ENCODE data around the gene PRAMEF5.
"Not testable (repeated sequence)": the region's sequence is repeated elsewhere in the genome, so short reads cannot be mapped to it uniquely, and the experiment has no call there.

Gene PRAMEF5

GRCh38 chr1:13253898-13254297 lies at the start of gene PRAMEF5:
PRAMEF5 (plus strand) TSS chr1:13254198; CDS start chr1:13259269, 5,071 bp downstream.
- DNase-seq = not testable (repeated sequence)

DNA sequence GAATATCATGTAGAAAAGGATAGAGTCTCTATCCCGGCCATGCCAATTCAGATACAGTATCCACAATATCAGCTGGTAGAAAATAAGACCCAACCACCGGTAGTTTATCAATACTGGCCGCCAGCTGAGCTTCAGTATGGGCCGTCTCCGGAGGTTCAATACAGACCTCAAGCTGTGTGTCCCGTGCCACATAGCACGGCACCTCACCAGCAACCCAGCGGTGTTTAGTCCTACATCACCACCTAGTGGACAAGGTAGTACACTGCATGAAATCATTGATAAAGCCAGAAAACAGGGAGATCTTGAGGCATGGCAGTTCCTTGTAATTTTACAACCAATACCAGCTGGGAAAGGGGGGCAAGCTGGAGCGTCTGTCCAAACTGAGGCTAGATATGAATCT lies 45.3 kb upstream of the PRAMEF5 start:
- not testable (repeated sequence) for DNase-seq

DNA sequence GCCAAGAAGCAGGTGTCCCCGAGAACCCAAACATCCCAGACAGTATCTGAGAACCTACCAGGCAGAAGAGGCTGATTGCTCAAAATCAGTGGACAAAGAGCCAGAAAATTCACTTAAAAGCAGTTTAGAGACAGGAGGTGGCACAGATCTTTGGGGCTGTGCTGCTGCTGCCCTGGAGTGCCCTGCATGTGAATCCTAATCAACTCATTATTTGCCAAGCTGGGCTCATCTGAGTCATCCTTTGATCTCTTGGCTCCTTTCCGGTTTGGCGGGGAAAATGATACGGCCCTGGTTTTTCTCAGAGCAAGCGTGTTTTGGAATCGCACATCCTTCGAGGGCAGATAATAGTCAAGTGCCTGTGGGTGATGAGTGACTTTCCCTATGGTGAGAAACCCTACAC lies 37.4 kb upstream of the PRAMEF5 start:
- DNase-seq = not testable (repeated sequence)

- DNase-seq = not testable (repeated sequence)
Observed at GRCh38 chr1:13219203-13219602, 34.8 kb upstream of the PRAMEF5 start.

DNA sequence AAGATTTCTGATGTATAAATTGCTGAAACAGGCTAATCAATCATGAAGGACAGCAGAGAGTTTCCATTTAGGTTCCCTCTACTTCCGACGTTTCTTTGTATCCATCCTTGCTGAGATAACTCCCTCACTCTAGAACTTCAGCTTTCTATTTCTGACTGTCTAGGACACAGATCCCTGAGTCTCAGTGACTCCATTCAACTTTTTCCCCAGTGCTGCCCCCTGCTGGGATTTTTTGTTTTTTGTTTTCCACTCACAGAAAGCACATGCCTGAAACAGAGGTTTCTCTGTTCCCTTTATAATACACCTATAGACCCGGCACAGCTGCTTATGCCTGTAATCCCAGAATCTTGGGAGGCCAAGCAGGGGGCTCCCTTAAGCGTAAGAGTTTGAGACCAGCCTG lies 31.2 kb upstream of the PRAMEF5 start:
- not testable (repeated sequence) for DNase-seq

GRCh38 chr1:13224480-13225060 lies 29.4 kb upstream of the PRAMEF5 start:
- DNase-seq = no peak

DNA sequence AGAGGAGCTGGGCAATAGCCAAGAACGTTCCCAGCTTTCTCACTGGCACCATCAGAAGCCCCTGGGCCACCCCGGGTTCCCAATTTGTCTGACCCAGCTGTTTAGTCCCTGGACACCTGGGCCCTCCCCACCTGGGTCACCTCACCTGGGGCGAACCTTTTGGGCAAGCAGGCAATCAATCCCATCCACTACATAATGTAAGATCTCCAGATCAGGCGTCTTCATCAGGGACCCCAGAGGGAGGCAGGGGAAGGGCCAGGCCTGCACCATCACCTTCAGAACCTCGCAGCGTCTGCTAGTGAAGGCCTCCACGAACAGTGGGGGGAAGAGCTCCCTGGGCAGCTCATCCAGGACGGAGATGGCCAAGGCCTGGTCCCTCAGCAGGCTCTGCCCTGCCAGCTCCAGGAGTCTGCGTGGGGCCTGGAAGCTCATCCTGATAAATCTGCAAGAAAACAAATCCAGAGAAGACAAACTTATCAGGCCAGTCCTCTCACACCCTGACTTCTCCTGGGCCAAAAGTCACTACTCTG lies 28.3 kb upstream of the PRAMEF5 start, which contains the start of gene PRAMEF18:
Gene PRAMEF18, minus strand, starts transcription at position 480 of the 530 bp plus-strand sequence. Its CDS starts 48 bp downstream, at position 432.
- not testable (repeated sequence) for DNase-seq

DNA sequence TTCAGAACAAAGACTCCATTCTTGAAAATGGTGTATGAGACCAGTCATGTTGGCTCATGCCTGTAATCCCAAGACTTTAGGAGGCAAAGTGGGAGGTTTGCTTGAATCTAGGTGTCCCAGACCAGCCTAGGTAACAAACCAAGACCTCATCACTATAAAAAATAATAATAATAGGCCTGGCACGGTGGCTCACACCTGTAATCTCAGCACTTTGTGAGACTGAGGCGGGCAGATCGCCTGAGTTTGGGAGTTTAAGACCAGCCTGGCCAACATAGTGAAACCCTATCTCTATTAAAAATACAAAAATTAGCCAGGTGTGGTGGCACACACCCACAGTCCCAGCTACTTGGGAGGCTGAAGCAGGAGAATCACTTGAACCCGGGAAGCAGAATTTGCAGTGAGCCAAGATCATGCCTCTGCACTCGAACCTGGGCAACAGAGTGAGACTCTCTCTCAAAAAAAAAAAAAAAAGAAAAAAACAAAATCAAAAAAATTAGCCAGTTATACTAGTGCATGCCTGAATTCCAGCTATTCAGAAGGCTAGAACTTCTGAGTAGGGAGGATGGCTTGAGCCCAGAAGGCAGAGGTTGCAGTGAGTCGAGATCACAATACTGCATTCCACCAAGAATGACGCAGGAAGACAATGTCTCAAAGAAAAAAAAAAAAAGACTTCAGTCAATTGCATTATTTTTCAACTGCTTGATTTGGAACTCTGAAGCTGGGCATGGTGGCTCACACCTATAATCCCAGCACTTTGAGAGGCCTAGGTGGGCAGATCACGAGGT lies 26.5 kb upstream of the PRAMEF5 start:
- not testable (repeated sequence) for DNase-seq

- no peak for DNase-seq
Observed at GRCh38 chr1:13228343-13228781, 25.6 kb upstream of the PRAMEF5 start.

DNA sequence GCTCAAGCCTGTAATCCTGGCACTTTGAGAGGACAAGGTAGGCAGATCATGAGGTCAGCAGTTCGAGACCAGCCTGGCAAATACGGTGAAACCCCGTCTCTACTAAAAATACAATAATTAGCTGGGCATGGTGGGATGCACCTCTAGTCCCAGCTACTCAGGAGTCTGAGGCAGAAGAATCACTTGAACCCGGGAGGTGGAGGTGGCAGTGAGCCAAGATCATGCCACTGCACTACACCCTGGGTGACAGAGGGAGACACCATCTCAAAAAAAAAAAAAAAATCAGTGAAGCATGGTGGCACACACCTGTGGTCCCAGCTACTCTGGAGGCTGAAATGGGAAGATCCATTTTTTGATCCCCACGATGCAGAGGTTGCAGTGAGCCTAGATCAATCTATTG lies 23.9 kb upstream of the PRAMEF5 start:
- DNase-seq = not testable (repeated sequence)

- DNase-seq = not testable (repeated sequence)
Observed at GRCh38 chr1:13230601-13231000, 23.4 kb upstream of the PRAMEF5 start.

DNA sequence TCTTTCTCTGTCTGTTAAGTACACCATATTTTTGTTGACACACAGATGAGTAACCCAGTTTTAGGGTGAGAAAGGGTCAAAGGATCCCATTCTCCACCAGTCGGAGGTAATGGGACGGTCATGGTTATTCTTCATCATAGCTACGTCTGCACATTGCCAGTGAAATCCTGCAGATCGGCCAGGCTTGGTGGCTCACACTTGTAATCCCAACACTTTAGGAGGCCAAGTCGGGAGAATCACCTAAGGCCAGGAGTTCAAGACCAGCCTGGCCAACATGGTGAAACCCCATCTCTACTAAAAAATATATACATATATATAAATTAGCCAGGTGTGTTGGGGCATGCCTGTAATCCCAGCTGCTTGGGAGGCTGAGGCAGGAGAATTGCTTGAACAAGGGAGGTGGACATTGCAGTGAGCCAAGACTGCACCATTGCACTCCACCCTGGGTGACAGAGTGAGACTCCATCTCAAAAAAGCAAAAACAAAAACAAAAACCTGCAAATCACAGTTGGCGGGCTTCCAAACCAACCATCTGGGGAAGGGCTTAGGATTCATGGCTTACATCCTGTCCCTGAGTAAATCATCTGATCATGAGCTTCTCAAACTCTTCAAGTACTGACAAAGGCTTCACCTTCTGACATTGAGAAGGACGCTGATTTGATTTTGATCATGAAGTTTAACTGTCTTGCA lies 22.8 kb upstream of the PRAMEF5 start:
- not testable (repeated sequence) for DNase-seq

DNA sequence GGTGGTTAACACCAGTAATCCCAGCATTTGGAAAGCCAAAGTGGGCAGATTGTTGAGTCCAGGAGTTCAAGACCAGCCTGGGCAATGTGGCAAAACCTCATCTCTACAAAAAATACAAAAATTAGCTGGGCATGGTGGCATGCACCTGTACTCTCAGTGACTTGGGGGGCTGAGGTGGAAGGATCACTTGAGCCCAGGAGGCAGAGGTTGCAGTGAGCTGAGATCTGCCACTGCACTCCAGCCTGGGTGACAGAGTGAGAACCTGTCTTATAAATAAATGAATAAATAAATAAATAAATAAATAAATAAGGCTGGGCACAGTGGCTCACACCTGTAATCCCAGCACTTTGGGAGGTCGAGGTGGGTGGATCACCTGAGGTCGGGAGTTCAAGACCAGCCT lies 21.9 kb upstream of the PRAMEF5 start:
- not testable (repeated sequence) for DNase-seq

DNA sequence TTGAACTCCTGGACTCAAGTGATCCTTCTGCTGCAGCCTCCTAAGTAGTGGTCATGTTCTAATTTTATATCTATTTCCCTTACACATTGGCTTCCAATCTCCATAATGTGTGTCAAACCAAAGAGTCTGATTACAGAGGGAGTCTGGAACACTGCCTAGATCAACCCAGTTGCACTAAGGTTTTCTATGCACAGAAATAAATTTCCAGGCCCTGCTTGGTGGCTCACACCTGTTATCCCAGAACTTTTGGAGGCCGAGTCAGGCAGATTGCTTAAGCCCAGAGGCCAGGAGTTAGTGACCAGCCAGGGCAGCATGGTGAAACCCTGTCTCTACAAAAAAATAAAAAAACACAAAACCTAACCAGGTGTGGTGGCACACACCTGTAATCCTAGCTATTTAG lies 19.9 kb upstream of the PRAMEF5 start:
- not testable (repeated sequence) for DNase-seq

DNA sequence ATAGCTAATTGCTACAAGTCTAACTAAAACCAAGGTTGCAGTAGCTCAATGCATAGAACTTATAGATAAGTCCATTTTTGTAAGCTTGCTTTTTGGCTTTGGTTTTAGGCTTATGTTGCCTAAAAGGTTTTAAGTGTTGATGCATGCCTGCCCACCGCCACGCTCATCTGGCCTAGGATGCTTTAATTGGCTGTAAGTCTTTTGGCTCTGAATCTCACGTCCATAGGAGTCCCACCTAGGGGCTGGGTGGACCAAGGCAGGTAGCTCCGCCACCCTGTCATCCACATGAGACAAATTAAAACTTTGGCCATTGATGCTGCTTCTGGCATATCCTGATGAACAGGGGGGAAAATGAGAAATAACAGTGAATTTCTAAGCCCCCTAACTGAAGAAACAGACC lies 16.4 kb upstream of the PRAMEF5 start:
- not testable (repeated sequence) for DNase-seq

DNA sequence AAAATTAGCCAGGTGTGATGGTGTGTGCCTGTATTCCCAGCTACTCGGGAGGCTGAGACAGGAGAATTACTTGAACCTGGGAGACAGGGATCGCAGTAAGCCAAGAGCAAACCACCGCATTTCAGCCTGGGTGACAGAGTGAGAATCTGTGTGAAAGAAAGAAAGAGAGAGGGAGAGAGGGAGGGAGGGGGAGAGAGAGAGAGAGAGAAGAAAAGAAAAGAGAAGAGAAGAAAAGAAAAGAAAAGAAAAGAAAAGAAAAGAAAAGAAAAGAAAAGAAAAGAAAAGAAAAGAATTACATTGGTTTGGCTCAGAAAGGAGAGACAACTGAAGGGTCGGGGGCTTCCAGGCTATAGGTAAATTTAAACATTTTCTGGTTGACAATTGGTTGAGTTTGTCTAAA lies 14.4 kb upstream of the PRAMEF5 start:
- DNase-seq = not testable (repeated sequence)

DNA sequence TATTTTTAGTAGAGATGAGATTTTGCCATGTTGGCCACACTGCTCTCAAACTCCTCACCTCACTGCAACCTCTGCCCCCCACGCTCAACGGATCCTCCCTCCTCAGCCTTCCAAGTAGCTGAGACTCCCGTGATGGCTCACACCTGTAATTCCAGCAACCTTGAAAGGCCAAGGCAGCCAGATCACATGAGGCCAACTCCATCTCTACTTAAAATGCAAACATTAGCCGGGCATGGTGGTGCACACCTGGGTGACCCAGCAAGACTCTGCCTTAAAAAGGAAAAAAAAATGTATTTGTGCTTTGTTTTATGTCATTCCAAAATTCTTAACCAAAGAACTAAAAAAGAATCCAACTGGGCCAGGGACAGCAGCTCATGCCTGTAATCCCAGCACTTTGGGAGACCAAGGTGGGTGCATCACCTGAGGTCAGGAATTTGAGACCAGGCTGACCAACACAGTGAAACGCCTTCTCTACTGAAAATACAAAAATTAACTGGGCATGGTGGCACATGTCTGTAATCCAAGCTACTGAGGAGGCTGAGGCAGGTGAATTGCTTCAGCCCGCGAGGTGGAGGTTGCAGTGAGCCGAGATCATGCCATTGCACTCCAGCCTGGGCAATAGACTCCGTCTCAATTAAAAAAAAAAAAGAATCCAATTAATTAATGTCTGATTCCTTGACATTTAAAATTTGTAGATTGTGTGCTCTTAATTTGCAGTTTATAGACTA lies 10.3 kb upstream of the PRAMEF5 start:
- not testable (repeated sequence) for DNase-seq

DNA sequence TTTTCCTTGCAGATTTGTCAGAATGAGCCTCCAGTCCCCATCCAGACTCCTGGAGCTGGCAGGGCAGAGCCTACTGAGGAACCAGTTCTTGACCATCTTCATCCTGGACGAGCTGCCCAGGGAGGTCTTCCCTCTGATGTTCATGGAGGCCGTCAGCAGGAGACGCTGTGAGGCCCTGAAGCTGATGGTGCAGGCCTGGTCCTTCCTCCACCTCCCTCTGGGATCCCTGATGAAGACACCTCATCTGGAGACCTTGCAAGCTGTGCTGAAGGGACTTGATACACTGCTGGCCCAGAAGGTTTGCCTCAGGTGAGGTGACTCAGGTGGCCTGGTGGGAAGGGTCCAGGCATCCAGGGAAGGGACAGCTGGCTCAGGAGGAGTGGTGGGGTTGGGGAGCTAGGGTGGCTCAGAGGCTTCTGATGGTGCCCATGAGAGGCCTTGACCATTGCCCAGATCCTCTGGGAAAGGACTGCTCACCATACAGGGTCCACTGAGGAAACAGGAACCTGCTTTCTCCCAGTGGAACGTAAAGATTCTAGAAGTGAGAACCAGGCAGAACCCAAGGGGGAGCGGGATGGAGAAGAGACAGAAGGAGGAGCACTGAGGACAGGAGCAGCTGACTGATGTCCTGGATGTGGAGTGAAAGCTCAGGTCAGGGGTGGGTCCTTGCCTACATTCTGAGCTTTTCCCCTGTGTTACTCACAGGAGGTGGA lies 8.0 kb upstream of the PRAMEF5 start:
- not testable (repeated sequence) for DNase-seq

- not testable (repeated sequence) for DNase-seq
Observed at GRCh38 chr1:13246554-13246871, 7.5 kb upstream of the PRAMEF5 start.

DNA sequence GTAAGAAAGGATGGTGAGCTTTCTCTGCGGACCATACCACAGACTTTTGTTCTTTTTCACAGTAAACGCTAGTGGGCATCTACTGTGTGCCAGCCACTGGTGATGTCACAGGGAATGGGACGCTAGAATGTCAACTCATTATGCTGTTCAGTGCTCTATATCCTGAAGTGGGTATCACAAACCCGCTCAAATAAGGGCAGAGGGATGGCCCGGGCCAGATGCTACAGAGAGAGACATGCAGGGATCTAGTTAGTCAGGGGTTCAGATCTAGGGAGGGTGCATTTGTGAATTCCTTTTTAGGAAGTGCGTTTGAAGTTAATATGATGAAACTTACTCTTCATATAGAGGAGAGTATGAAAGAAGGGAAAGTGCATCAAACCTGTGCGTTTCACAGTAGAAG lies 6.9 kb upstream of the PRAMEF5 start:
- not testable (repeated sequence) for DNase-seq

DNA sequence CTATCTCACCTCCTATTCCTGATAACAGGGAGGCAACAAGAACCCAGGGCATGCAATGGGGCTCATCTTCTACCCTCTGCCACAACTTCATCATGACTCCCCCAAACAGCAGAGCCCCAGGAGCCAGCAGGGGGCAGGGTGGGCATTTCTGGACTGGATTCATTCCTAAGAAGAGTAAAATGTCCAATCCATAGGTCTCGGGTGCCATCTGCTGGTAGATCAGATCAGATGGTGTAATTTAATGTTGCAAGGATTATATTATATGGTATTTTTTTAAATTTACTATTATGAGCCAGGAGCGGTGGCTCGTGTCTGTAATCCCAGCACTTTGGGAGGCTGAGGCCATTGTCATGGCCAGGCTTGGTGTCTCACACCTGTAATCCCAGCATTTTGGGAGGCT lies 11.1 kb downstream of the PRAMEF5 start:
- not testable (repeated sequence) for DNase-seq

- DNase-seq = not testable (repeated sequence)
Observed at GRCh38 chr1:13277016-13277415, 23.0 kb downstream of the PRAMEF5 start.

Measured in right forelimb (tissue), 1 donor.